ENCODE data around the gene IP6K1.

DNA sequence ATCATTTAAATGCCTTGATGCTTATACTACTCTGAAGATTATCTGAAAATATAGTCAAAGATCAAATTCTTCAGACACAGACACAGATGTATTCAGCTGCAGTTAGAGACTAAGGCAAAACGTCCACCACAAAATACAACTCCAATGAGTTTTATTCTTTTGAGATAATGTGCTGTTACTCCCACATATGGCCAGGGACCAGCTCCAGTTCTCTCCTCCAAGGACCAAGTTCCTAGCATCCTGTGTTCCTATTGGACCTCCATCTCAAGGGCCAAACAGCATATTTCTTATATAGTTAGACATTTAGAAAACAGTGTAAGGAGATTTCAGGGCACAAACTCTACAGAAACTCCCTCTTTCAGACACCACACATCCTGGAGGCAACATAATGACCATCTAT lies 27.1 kb downstream of the IP6K1 start:
- TF ChIP-seq EZH2 (IDR thresholded peaks at IDR 0.05; ENCODE audit: low read length): no peak
- TF ChIP-seq, protein P1, sequence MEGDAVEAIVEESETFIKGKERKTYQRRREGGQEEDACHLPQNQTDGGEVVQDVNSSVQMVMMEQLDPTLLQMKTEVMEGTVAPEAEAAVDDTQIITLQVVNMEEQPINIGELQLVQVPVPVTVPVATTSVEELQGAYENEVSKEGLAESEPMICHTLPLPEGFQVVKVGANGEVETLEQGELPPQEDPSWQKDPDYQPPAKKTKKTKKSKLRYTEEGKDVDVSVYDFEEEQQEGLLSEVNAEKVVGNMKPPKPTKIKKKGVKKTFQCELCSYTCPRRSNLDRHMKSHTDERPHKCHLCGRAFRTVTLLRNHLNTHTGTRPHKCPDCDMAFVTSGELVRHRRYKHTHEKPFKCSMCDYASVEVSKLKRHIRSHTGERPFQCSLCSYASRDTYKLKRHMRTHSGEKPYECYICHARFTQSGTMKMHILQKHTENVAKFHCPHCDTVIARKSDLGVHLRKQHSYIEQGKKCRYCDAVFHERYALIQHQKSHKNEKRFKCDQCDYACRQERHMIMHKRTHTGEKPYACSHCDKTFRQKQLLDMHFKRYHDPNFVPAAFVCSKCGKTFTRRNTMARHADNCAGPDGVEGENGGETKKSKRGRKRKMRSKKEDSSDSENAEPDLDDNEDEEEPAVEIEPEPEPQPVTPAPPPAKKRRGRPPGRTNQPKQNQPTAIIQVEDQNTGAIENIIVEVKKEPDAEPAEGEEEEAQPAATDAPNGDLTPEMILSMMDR (optimal IDR thresholded peaks at IDR 0.05 in 1 of 3, IDR thresholded peaks at IDR 0.05 in 1 of 3, conservative IDR thresholded peaks at IDR 0.05 in 1 of 3; ENCODE audit: extremely low read depth in 1 of 3, insufficient read depth in 2 of 3, low read length in 3 of 3): no peak
